Stimulated activated CD4-positive, alpha-beta T cell treated with anti-CD3 and anti-CD28 coated beads, Interleukin-12 subunit alpha, Interleukin-12 subunit beta, amount 100 ng/mL, for 4 hours (primary cell): ENCODE measurements around the gene FYN.
"Not testable (repeated sequence)": the region's sequence is repeated elsewhere in the genome, so short reads cannot be mapped to it uniquely, and the experiment has no call there.

Experiments
- DNase-seq: peaks from one replicate; pipeline ENCODE4 v3.0.0-alpha.2; 2020

Gene FYN

GRCh38 chr6:111648100-111648499 lies 225.2 kb downstream of the FYN start:
- DNase-seq, result no peak

GRCh38 chr6:111646942-111647341 lies 226.3 kb downstream of the FYN start:
- no peak for DNase-seq

GRCh38 chr6:111646034-111646433 lies 227.2 kb downstream of the FYN start:
- DNase-seq, result no peak

GRCh38 chr6:111644893-111645430 lies 228.3 kb downstream of the FYN start:
- no peak for DNase-seq

- DNase-seq, result no peak
Observed at GRCh38 chr6:111642463-111643158, 230.6 kb downstream of the FYN start.

GRCh38 chr6:111639266-111639665 lies 234.0 kb downstream of the FYN start:
- no peak for DNase-seq

- not testable (repeated sequence) for DNase-seq
Observed at GRCh38 chr6:111634981-111635380, 238.3 kb downstream of the FYN start.

GRCh38 chr6:111633822-111634221 lies 239.4 kb downstream of the FYN start:
- DNase-seq, result no peak

- DNase-seq, result no peak
Observed at GRCh38 chr6:111632468-111633247, 240.6 kb downstream of the FYN start.

- no peak for DNase-seq
Observed at GRCh38 chr6:111631903-111632460, 241.3 kb downstream of the FYN start.

GRCh38 chr6:111631018-111631417 lies 242.2 kb downstream of the FYN start:
- no peak for DNase-seq

GRCh38 chr6:111628142-111628850 lies 245.0 kb downstream of the FYN start:
- no peak for DNase-seq

- no peak for DNase-seq
Observed at GRCh38 chr6:111626441-111626840, 246.8 kb downstream of the FYN start.

- no peak for DNase-seq
Observed at GRCh38 chr6:111625461-111626391, 247.5 kb downstream of the FYN start.

- no peak for DNase-seq
Observed at GRCh38 chr6:111625099-111625416, 248.2 kb downstream of the FYN start.

- no peak for DNase-seq
Observed at GRCh38 chr6:111624401-111625098, 248.7 kb downstream of the FYN start.

GRCh38 chr6:111623046-111623718 lies 250.1 kb downstream of the FYN start:
- DNase-seq, result no peak

GRCh38 chr6:111620169-111620568 lies 253.1 kb downstream of the FYN start:
- no peak for DNase-seq

- no peak for DNase-seq
Observed at GRCh38 chr6:111618407-111618806, 254.8 kb downstream of the FYN start.

GRCh38 chr6:111617149-111617548 lies 256.1 kb downstream of the FYN start:
- no peak for DNase-seq
